ENCODE data around the gene PAPPA2.

- TF ChIP-seq ZSCAN5A (tag by site-specific recombination; IDR thresholded peaks at IDR 0.05) (no peak), ZNF184 (tag by site-specific recombination; IDR thresholded peaks at IDR 0.05) (no peak), ZNF426 (tag by site-specific recombination; IDR thresholded peaks at IDR 0.05) (no peak), OVOL3 (tag by site-specific recombination; IDR thresholded peaks at IDR 0.05) (no peak), ZNF433 (tag by site-specific recombination; IDR thresholded peaks at IDR 0.05; ENCODE audit: low read depth) (no peak), ZBTB7A (tag by site-specific recombination; IDR thresholded peaks at IDR 0.05; ENCODE audit: low read depth) (no peak), CTCF (tag by site-specific recombination; IDR thresholded peaks at IDR 0.05) (no peak), KLF16 (tag by site-specific recombination; IDR thresholded peaks at IDR 0.05) (no peak), KLF10 (tag by site-specific recombination; IDR thresholded peaks at IDR 0.05) (no peak), ZNF621 (tag by site-specific recombination; IDR thresholded peaks at IDR 0.05) (no peak)
These were observed 417.0 kb downstream of the PAPPA2 start for GRCh38 chr1:176879784-176880620.
